Occipital lobe (tissue), 2 donors: ENCODE data around the gene FRMD5. TPM values are rescaled to one million over a fixed set of nuclear protein-coding genes. Genes with fewer than 3 reads are reported as not detected.
"Not testable (repeated sequence)": the region's sequence is repeated elsewhere in the genome, so short reads cannot be mapped to it uniquely, and the experiment has no call there.

Experiments used
- DNase-seq: peaks from one replicate; lab custom pipeline; 2025; lab: John Stamatoyannopoulos, UW
- total RNA-seq: library from RNA; depleted of rRNA; stranded (reverse); fragments of >200 nt; gene quantifications from one replicate; pipeline ENCODE4 v1.2.3, GENCODE V29; 2014

Gene FRMD5
- 29.2 TPM for total RNA-seq

- peak; percentile 95 for DNase-seq
These were observed at the start of gene FRMD5 for GRCh38 chr15:44195151-44195740. FRMD5 (minus strand) TSS chr15:44195271.

- no peak for DNase-seq
These were observed 48.8 kb upstream of the FRMD5 start for GRCh38 chr15:44243829-44244228.

GRCh38 chr15:44243141-44243540 is 48.1 kb upstream of the FRMD5 start:
- DNase-seq = no peak

GRCh38 chr15:44231842-44232241 is 36.8 kb upstream of the FRMD5 start:
- DNase-seq = no peak

- DNase-seq = not testable (repeated sequence)
These were observed 34.2 kb upstream of the FRMD5 start for GRCh38 chr15:44229301-44229700.

- no peak for DNase-seq
These were observed 32.5 kb upstream of the FRMD5 start for GRCh38 chr15:44227584-44227983.

GRCh38 chr15:44227001-44227400 is 31.9 kb upstream of the FRMD5 start:
- DNase-seq = not testable (repeated sequence)

- no peak for DNase-seq
These were observed 27.4 kb upstream of the FRMD5 start for GRCh38 chr15:44222478-44222877.

GRCh38 chr15:44219073-44219472 is 24.0 kb upstream of the FRMD5 start:
- no peak for DNase-seq

- no peak for DNase-seq
These were observed 21.9 kb upstream of the FRMD5 start for GRCh38 chr15:44216958-44217357.

- no peak for DNase-seq
These were observed 20.5 kb upstream of the FRMD5 start for GRCh38 chr15:44215594-44215993.

- DNase-seq = no peak
These were observed 13.9 kb upstream of the FRMD5 start for GRCh38 chr15:44208956-44209355.

GRCh38 chr15:44207643-44208042 is 12.6 kb upstream of the FRMD5 start:
- DNase-seq = no peak

GRCh38 chr15:44199393-44199792 is 4.3 kb upstream of the FRMD5 start:
- no peak for DNase-seq

GRCh38 chr15:44194323-44195150 is 534 bp downstream of the FRMD5 start:
- DNase-seq = peak; percentile 32

GRCh38 chr15:44193651-44194322 is 1.3 kb downstream of the FRMD5 start:
- peak; percentile 67 for DNase-seq

GRCh38 chr15:44188795-44189194 is 6.3 kb downstream of the FRMD5 start:
- DNase-seq = peak; percentile 49

GRCh38 chr15:44186705-44187104 is 8.4 kb downstream of the FRMD5 start:
- no peak for DNase-seq

GRCh38 chr15:44183363-44183762 is 11.7 kb downstream of the FRMD5 start:
- DNase-seq = no peak

- no peak for DNase-seq
These were observed 13.7 kb downstream of the FRMD5 start for GRCh38 chr15:44181410-44181809.

GRCh38 chr15:44177139-44177538 is 17.9 kb downstream of the FRMD5 start:
- no peak for DNase-seq

GRCh38 chr15:44173813-44174212 is 21.3 kb downstream of the FRMD5 start:
- no peak for DNase-seq

- DNase-seq = no peak
These were observed 31.7 kb downstream of the FRMD5 start for GRCh38 chr15:44163370-44163769.
